HCT116 (cell line): Measurements from ENCODE around the gene WDR20. TPM values are rescaled to one million over a fixed set of nuclear protein-coding genes. Genes with fewer than 3 reads are reported as not detected.

Experiments used
- ATAC-seq: fragments of 200-7000 bp; cut with Tn5 transposase; 2 replicates; pipeline ENCODE4 v1.9.1; 2020; ENCODE audit warnings: mild to moderate bottlenecking, moderate library complexity
- BruUV-seq: library from RNA; stranded (reverse); fragments of 400-500 nt; replicated peaks from 2 replicates; lab custom pipeline; 2021; lab: Mats Ljungman, UMichigan
- CTCF ChIA-PET: fragments of 300-600 bp; sonication (Branson Sonifier 250); formaldehyde crosslinking; loops from one replicate; lab custom pipeline; 2021; ENCODE audit warnings: antibody characterized with exemption; lab: Charles Lee
- POLR2A ChIA-PET: fragments of 300-600, 350-600 bp; sonication (Branson Sonifier 250); formaldehyde crosslinking; loops from one replicate; lab custom pipeline; 2021; ENCODE audit warnings: antibody characterized with exemption; lab: Charles Lee
- RAD21 ChIA-PET, 2 experiments: fragments of 300-600 bp; sonication (Branson Sonifier 250); formaldehyde crosslinking; loops; one replicate each; lab custom pipeline; 2023; ENCODE audit warnings: low total read pairs in 2 of 2; ENCODE audit not compliant: uncharacterized antibody in 2 of 2, unreplicated experiment in 2 of 2, low non-redundant PET in 1 of 2; lab: Charles Lee
- DNase-seq: peaks from one replicate; pipeline ENCODE4 v3.0.0-alpha.2; 2010; ENCODE audit warnings: low read depth, low spot score
- H2AFZ ChIP-seq: fragments of 200-600 bp; shearing (Covaris generic), sonication (generic); 2 replicates; pipeline ENCODE4 v1.6.1; 2017; ENCODE audit warnings: low read depth, mixed run types, mixed read lengths, antibody characterized with exemption, low read length; ENCODE audit not compliant: poor library complexity, severe bottlenecking
- H3K27ac ChIP-seq: 2 replicates; pipeline ENCODE4 v1.5.1; 2012; ENCODE audit warnings: low read depth, low read length
- H3K27me3 ChIP-seq: fragments of 200-600 bp; sonication (generic); 2 replicates; pipeline ENCODE4 v1.6.1; 2016; ENCODE audit warnings: mixed run types, low read length, mixed read lengths; ENCODE audit not compliant: insufficient read depth
- H3K36me3 ChIP-seq, 2 experiments: fragments of 200-500 bp in 1 of 2; fragments of 200-600 bp in 1 of 2; sonication (Bioruptor generic) in 1 of 2; sonication (generic) in 1 of 2; 2 replicates each; pipeline versions ENCODE4 v1.5.1 to v1.6.1; 2014 to 2016; ENCODE audit warnings: low read length in 2 of 2, inconsistent platforms in 1 of 2, mixed read lengths in 1 of 2, mixed run types in 1 of 2; ENCODE audit not compliant: insufficient read depth in 2 of 2, control insufficient read depth in 1 of 2
- H3K4me1 ChIP-seq, 2 experiments: fragments of 200-600 bp in 1 of 2; sonication (generic) in 1 of 2; 2 replicates each; pipeline versions ENCODE4 v1.5.1 to v1.6.1; 2012 to 2017; ENCODE audit warnings: low read length in 2 of 2, inconsistent platforms in 1 of 2, mild to moderate bottlenecking in 1 of 2, mixed read lengths in 1 of 2, mixed run types in 1 of 2, moderate library complexity in 1 of 2; ENCODE audit not compliant: insufficient read depth in 2 of 2, control insufficient read depth in 1 of 2
- H3K4me2 ChIP-seq: fragments of 200-600 bp; sonication (generic); 2 replicates; pipeline ENCODE4 v1.6.1; 2017; ENCODE audit warnings: mixed run types, low read length, mixed read lengths
- H3K4me3 ChIP-seq, 2 experiments: fragments of 200-600 bp in 1 of 2; sonication (generic) in 1 of 2; replicated peaks in 1 of 2; 2 replicates each; pipeline ENCODE4 v1.5.1; 2011 to 2016; ENCODE audit warnings: low read length in 2 of 2, control low read depth in 1 of 2, low read depth in 1 of 2, mild to moderate bottlenecking in 1 of 2, mixed read lengths in 1 of 2, mixed run types in 1 of 2
- H3K79me2 ChIP-seq: fragments of 200-600 bp; sonication (generic); 2 replicates; pipeline ENCODE4 v1.6.1; 2017; ENCODE audit warnings: mild to moderate bottlenecking, mixed run types, low read length, moderate library complexity, mixed read lengths; ENCODE audit not compliant: insufficient read depth
- H3K9ac ChIP-seq: fragments of 200-600 bp; sonication (generic); 2 replicates; pipeline ENCODE4 v1.6.1; 2016; ENCODE audit warnings: low read length, mixed read lengths
- H3K9me2 ChIP-seq: fragments of 200-600 bp; sonication (generic), shearing (Covaris generic); 2 replicates; pipeline ENCODE4 v1.6.1; 2017; ENCODE audit warnings: mixed run types, mild to moderate bottlenecking, moderate library complexity; ENCODE audit not compliant: insufficient read depth
- H3K9me3 ChIP-seq, 2 experiments: fragments of 200-500 bp in 1 of 2; fragments of 200-600 bp in 1 of 2; sonication (Bioruptor generic) in 1 of 2; sonication (generic) in 1 of 2; 2 replicates each; pipeline ENCODE4 v1.6.1; 2014 to 2017; ENCODE audit warnings: low read length in 2 of 2, mixed read lengths in 2 of 2, inconsistent platforms in 1 of 2, low read depth in 1 of 2, mild to moderate bottlenecking in 1 of 2, mixed run types in 1 of 2, moderate library complexity in 1 of 2; ENCODE audit not compliant: control insufficient read depth in 1 of 2, insufficient read depth in 1 of 2
- H4K20me1 ChIP-seq: fragments of 200-600 bp; sonication (generic), shearing (Covaris generic); 2 replicates; pipeline ENCODE4 v1.6.1; 2017; ENCODE audit warnings: mixed run types, mild to moderate bottlenecking, moderate library complexity; ENCODE audit not compliant: insufficient read depth
- ATF3 ChIP-seq: IDR thresholded peaks from 2 replicates; pipeline ENCODE4 v1.6.1; 2012
- CBX3 ChIP-seq: IDR thresholded peaks from 2 replicates; pipeline ENCODE4 v1.6.1; 2012; ENCODE audit warnings: low read depth
- CTCF ChIP-seq, 3 experiments: fragments of 200-600 bp in 1 of 3; sonication (generic) in 1 of 3; IDR thresholded peaks in 2 of 3; conservative IDR thresholded peaks in 1 of 3; 2 replicates each; pipeline ENCODE4 v1.5.1; 2012 to 2017; ENCODE audit warnings: low read depth in 2 of 3, low read length in 2 of 3, antibody characterized with exemption in 1 of 3, borderline replicate concordance in 1 of 3, control low read depth in 1 of 3, mild to moderate bottlenecking in 1 of 3, mixed read lengths in 1 of 3, mixed run types in 1 of 3, moderate library complexity in 1 of 3; ENCODE audit not compliant: insufficient read depth in 1 of 3
- EGR1 ChIP-seq: IDR thresholded peaks from 2 replicates; pipeline ENCODE4 v1.6.1; 2012; ENCODE audit warnings: low read depth
- ELF1 ChIP-seq: IDR thresholded peaks from 2 replicates; pipeline ENCODE4 v1.6.1; 2012; ENCODE audit warnings: low read depth, borderline replicate concordance
- EZH2 ChIP-seq: fragments of 200-600 bp; sonication (generic); IDR thresholded peaks from 2 replicates; pipeline ENCODE4 v1.6.1; 2017; ENCODE audit warnings: antibody characterized with exemption, mixed run types
- EZH2phosphoT487 ChIP-seq: fragments of 200-600 bp; IDR thresholded peaks from 2 replicates; pipeline ENCODE4 v1.6.1; 2018; ENCODE audit warnings: antibody characterized with exemption, borderline replicate concordance
- FOSL1 ChIP-seq: IDR thresholded peaks from 2 replicates; pipeline ENCODE4 v1.6.1; 2012; ENCODE audit warnings: low read depth
- JUND ChIP-seq: IDR thresholded peaks from 2 replicates; pipeline ENCODE4 v1.6.1; 2012
- POLR2A ChIP-seq: IDR thresholded peaks from 2 replicates; pipeline ENCODE4 v1.7.0; 2011; ENCODE audit warnings: borderline replicate concordance; ENCODE audit not compliant: insufficient read depth, insufficient read length; ENCODE audit errors: extremely low read depth
- POLR2AphosphoS5 ChIP-seq: IDR thresholded peaks from 2 replicates; pipeline ENCODE4 v1.6.1; 2011; ENCODE audit warnings: mild to moderate bottlenecking, low read depth, low read length, moderate library complexity
- RAD21 ChIP-seq: IDR thresholded peaks from 2 replicates; pipeline ENCODE4 v1.6.1; 2012; ENCODE audit warnings: low read depth, mild to moderate bottlenecking
- SIN3A ChIP-seq: IDR thresholded peaks from 2 replicates; pipeline ENCODE4 v1.6.1; 2012; ENCODE audit warnings: low read depth
- SP1 ChIP-seq: IDR thresholded peaks from 2 replicates; pipeline ENCODE4 v1.6.1; 2012; ENCODE audit warnings: low read depth
- SRF ChIP-seq: IDR thresholded peaks from 2 replicates; pipeline ENCODE4 v1.6.1; 2012; ENCODE audit warnings: low read depth
- YY1 ChIP-seq: IDR thresholded peaks from 2 replicates; pipeline ENCODE4 v1.6.1; 2011; ENCODE audit warnings: low read length, low read depth, moderate library complexity, mild to moderate bottlenecking; ENCODE audit not compliant: insufficient replicate concordance; ENCODE audit errors: extremely low read depth
- ZBTB33 ChIP-seq: IDR thresholded peaks from 2 replicates; pipeline ENCODE4 v1.6.1; 2011; ENCODE audit warnings: mild to moderate bottlenecking, low read length, moderate library complexity; ENCODE audit not compliant: insufficient replicate concordance; ENCODE audit errors: extremely low read depth
- ZFX ChIP-seq: fragments of 450-650 bp; IDR thresholded peaks from 2 replicates; pipeline ENCODE4 v1.6.1; 2017
- intact Hi-C: fragments of 100-400 bp; cut with micrococcal nuclease; formaldehyde crosslinking; loops from 2 replicates; pipeline ENCODE4 v1.10.0; 2022
- total RNA-seq: library from RNA; stranded (reverse); gene quantifications from one replicate; pipeline ENCODE4 v1.2.1, GENCODE V29; 2021; ENCODE audit not compliant: unreplicated experiment

The WDR20 gene
- total RNA-seq, 1 experiment from 2014 or later = 21.1 TPM

GRCh38 chr14:102229071-102229738 is 89.5 kb downstream of the WDR20 start:
- BruUV-seq = no TSS peak

GRCh38 chr14:102229739-102230092 is 90.0 kb downstream of the WDR20 start:
- Histone ChIP-seq H3K9me2 (no peaks in the 10 kb centered on the region), H3K4me2 (no peak overlapping the region), H3K79me2 (no peaks in the 10 kb centered on the region), H3K27me3 (no peaks in the 10 kb centered on the region), H3K4me3 (no peak overlapping the region), H3K9me3 (no peaks in the 10 kb centered on the region), H4K20me1 (no peaks in the 10 kb centered on the region), H2AFZ (no peak overlapping the region), H3K27ac (no peak overlapping the region), H3K9ac (no peak overlapping the region), H3K36me3 (no peaks in the 10 kb centered on the region), H3K4me1 (no peaks in the 10 kb centered on the region)
- intact Hi-C loops = no loop called here
- DNase-seq (no peak), ATAC-seq (no peak)
- POLR2A ChIA-PET = no interaction called here
- no TSS peak for BruUV-seq
- RAD21 ChIA-PET = no interaction called here
- CTCF ChIA-PET = no interaction called here
- TF ChIP-seq ATF3 = no peak
- no peak for TF ChIP-seq RAD21
- TF ChIP-seq SIN3A = no peak
- no peak for TF ChIP-seq POLR2AphosphoS5
- no peak for TF ChIP-seq SP1
- TF ChIP-seq ELF1 = no peak
- TF ChIP-seq EGR1 = no peak
- TF ChIP-seq ZBTB33 = no peak
- TF ChIP-seq CBX3 = no peak
- TF ChIP-seq SRF = no peak
- no peak for TF ChIP-seq POLR2A
- TF ChIP-seq FOSL1 = no peak
- TF ChIP-seq CTCF (IDR thresholded peaks at IDR 0.05 in 2 of 3, conservative IDR thresholded peaks at IDR 0.05 in 1 of 3; ENCODE audit: borderline replicate concordance in 1 of 3, insufficient read depth in 1 of 3, low read depth in 2 of 3, low read length in 2 of 3) = no peak
- no peak for TF ChIP-seq EZH2
- TF ChIP-seq EZH2phosphoT487 = no peak
- TF ChIP-seq JUND = no peak
- no peak for TF ChIP-seq ZFX
- no peak for TF ChIP-seq YY1

More at GRCh38 chr14:102229071-102229738, 89.5 kb downstream of the WDR20 start:
- H2AFZ ChIP-seq = no peak overlapping the region
- H3K27me3 ChIP-seq = no peaks in the 10 kb centered on the region
- intact Hi-C loops = no loop called here
- no peaks in the 10 kb centered on the region for H3K79me2 ChIP-seq
- H3K9me2 ChIP-seq = no peaks in the 10 kb centered on the region
- no peaks in the 10 kb centered on the region for H3K4me1 ChIP-seq
- no peak for TF ChIP-seq ELF1
- no peak for TF ChIP-seq EZH2
- no peak for TF ChIP-seq JUND
- no peak for TF ChIP-seq SIN3A
- H3K9me3 ChIP-seq = no peaks in the 10 kb centered on the region
- no peaks in the 10 kb centered on the region for H4K20me1 ChIP-seq
- ChIA-PET CTCF (no interaction called here), RAD21 (no interaction called here), POLR2A (no interaction called here)
- H3K4me2 ChIP-seq = no peak overlapping the region
- H3K9ac ChIP-seq = no peak overlapping the region
- no peaks in the 10 kb centered on the region for H3K36me3 ChIP-seq
- H3K27ac ChIP-seq = no peak overlapping the region
- H3K4me3 ChIP-seq = no peak overlapping the region
- ATAC-seq (no peak), DNase-seq (no peak)
